ENCODE data around the gene TMF1.

DNA sequence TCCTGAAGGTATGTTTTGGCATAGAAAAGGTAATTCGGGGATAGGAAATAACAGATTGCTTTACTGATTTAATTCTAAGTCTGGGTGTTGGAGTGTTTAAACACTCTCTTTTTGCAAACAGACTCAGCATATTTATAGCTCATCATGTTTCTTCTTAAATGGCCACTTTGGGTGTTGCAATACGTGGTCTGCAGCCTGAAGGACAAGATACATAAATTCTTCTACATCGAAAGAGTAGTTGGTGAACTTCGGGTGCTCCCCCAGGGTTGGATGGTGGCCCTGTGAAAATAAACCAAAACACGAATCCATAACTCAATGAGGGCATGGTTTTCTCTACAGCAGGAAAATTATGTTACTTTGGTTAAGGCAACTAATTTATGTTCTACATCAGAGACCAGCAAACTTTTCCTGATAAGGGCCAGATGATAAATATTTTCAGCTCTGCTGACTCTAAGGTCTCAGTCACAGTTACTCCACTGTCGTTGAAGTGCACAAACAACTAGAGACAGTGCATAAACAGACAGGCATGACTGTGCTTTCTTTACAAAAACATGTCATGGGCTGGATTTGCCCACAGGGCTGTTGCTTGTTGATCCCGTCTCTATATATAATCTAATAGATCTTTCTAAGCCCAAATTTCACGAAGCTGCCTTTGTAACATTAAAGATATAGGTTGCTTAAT, 74.5 kb downstream of the TMF1 start:
- TF ChIP-seq, protein P1, sequence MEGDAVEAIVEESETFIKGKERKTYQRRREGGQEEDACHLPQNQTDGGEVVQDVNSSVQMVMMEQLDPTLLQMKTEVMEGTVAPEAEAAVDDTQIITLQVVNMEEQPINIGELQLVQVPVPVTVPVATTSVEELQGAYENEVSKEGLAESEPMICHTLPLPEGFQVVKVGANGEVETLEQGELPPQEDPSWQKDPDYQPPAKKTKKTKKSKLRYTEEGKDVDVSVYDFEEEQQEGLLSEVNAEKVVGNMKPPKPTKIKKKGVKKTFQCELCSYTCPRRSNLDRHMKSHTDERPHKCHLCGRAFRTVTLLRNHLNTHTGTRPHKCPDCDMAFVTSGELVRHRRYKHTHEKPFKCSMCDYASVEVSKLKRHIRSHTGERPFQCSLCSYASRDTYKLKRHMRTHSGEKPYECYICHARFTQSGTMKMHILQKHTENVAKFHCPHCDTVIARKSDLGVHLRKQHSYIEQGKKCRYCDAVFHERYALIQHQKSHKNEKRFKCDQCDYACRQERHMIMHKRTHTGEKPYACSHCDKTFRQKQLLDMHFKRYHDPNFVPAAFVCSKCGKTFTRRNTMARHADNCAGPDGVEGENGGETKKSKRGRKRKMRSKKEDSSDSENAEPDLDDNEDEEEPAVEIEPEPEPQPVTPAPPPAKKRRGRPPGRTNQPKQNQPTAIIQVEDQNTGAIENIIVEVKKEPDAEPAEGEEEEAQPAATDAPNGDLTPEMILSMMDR (IDR thresholded peaks at IDR 0.05), result no peak
- TF ChIP-seq POLR2A (IDR thresholded peaks at IDR 0.05), result no peak

All from testis (tissue), 2 donors.